Endothelial cell of umbilical vein (primary cell): ENCODE measurements around the gene SELENOH.

ENCODE experiments used
- CTCF ChIP-seq, 2 donors: IDR thresholded peaks; 1 replicate in 1 of 2; 2 replicates in 1 of 2; pipeline ENCODE4 v1.5.1; 2011; ENCODE audit warnings: low read length in 2 of 2, mild to moderate bottlenecking in 2 of 2, moderate library complexity in 2 of 2, control low read depth in 1 of 2, inconsistent platforms in 1 of 2, low read depth in 1 of 2; ENCODE audit not compliant: insufficient read depth in 1 of 2; ENCODE audit errors: extremely low read depth in 1 of 2
- POLR2A ChIP-seq: IDR thresholded peaks from 2 replicates; pipeline ENCODE4 v1.6.1; 2012; ENCODE audit warnings: low read depth, mild to moderate bottlenecking, control low read depth, low read length
- TF ChIP-seq, protein P1 (sequence below): IDR thresholded peaks from 2 replicates; pipeline ENCODE4 v1.6.1; 2011; ENCODE audit not compliant: insufficient read depth, insufficient read length

DNA sequence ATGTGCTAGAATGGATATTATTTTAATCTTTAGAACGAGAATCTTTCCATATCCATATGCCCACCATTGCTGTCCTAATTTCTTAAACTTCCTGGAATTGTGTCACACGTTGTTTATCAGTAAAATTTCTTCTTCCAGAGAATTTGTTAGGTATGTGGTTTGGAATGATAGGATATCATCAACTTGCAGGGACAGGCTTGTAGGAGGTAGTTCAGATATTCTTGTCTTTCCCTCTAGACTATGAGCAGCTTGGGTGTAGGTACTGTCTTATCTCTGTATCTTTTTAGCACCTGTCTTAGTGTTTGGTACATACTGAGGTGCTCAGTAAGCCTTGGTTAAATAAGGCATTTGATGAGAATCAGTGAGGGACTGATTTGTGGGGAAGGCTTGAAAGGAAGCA lies 23.7 kb downstream of the SELENOH start:
- TF ChIP-seq CTCF (IDR thresholded peaks at IDR 0.05; ENCODE audit: extremely low read depth in 1 of 2, insufficient read depth in 1 of 2, low read depth in 1 of 2, low read length in 2 of 2), result no peak
- TF ChIP-seq, protein P1, sequence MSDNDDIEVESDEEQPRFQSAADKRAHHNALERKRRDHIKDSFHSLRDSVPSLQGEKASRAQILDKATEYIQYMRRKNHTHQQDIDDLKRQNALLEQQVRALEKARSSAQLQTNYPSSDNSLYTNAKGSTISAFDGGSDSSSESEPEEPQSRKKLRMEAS, result no peak
- no peak for TF ChIP-seq POLR2A
